ENCODE data around the gene HOXB13.

The HOXB13 gene

GRCh38 chr17:48728232-48729231 lies at the start of gene HOXB13:
HOXB13 (minus strand) TSS chr17:48728750; CDS start chr17:48728593, 157 bp downstream.
- no peak for DNase-seq (ENCODE audit: low read depth)

- DNase-seq (ENCODE audit: low read depth) = no peak
These were observed 48.1 kb upstream of the HOXB13 start for GRCh38 chr17:48776602-48777001.

- DNase-seq (ENCODE audit: low read depth) = no peak
These were observed 44.7 kb upstream of the HOXB13 start for GRCh38 chr17:48773245-48773644.

- DNase-seq (ENCODE audit: low read depth) = no peak
These were observed 42.4 kb upstream of the HOXB13 start for GRCh38 chr17:48770954-48771353.

- DNase-seq (ENCODE audit: low read depth) = no peak
These were observed 40.6 kb upstream of the HOXB13 start for GRCh38 chr17:48769009-48769675.

GRCh38 chr17:48767263-48767774 lies 38.8 kb upstream of the HOXB13 start:
- DNase-seq (ENCODE audit: low read depth) = no peak

- DNase-seq (ENCODE audit: low read depth) = no peak
These were observed 32.6 kb upstream of the HOXB13 start for GRCh38 chr17:48761114-48761513.

GRCh38 chr17:48760411-48760810 lies 31.9 kb upstream of the HOXB13 start:
- no peak for DNase-seq (ENCODE audit: low read depth)

GRCh38 chr17:48759288-48759687 lies 30.7 kb upstream of the HOXB13 start:
- DNase-seq (ENCODE audit: low read depth) = no peak

GRCh38 chr17:48757524-48757961 lies 29.0 kb upstream of the HOXB13 start:
- DNase-seq (ENCODE audit: low read depth) = no peak

- no peak for DNase-seq (ENCODE audit: low read depth)
These were observed 28.3 kb upstream of the HOXB13 start for GRCh38 chr17:48756830-48757251.

- no peak for DNase-seq (ENCODE audit: low read depth)
These were observed 26.8 kb upstream of the HOXB13 start for GRCh38 chr17:48755356-48755755.

- no peak for DNase-seq (ENCODE audit: low read depth)
These were observed 26.1 kb upstream of the HOXB13 start for GRCh38 chr17:48754500-48755261.

- no peak for DNase-seq (ENCODE audit: low read depth)
These were observed 25.4 kb upstream of the HOXB13 start for GRCh38 chr17:48753794-48754499.

- no peak for DNase-seq (ENCODE audit: low read depth)
These were observed 24.1 kb upstream of the HOXB13 start for GRCh38 chr17:48752399-48753288.

- no peak for DNase-seq (ENCODE audit: low read depth)
These were observed 23.3 kb upstream of the HOXB13 start for GRCh38 chr17:48751733-48752398.

GRCh38 chr17:48751172-48751571 lies 22.6 kb upstream of the HOXB13 start:
- DNase-seq (ENCODE audit: low read depth) = no peak

- no peak for DNase-seq (ENCODE audit: low read depth)
These were observed 21.3 kb upstream of the HOXB13 start for GRCh38 chr17:48749621-48750553.
